Tibial artery (tissue), 4 donors: ENCODE measurements around the gene TBCEL.

Experiments used
- DNase-seq, 2 donors: peaks; one replicate each; pipeline ENCODE4 v3.0.0-alpha.2; 2019
- H3K27ac ChIP-seq, 2 donors: fragments of 200-600 bp; sonication (generic) in 1 of 2; 1 replicate in 1 of 2; 2 replicates in 1 of 2; pipeline ENCODE4 v1.5.1; 2018 to 2019; ENCODE audit warnings: mild to moderate bottlenecking in 1 of 2
- H3K27me3 ChIP-seq, 2 donors: fragments of 200-600 bp; sonication (generic) in 1 of 2; one replicate each; pipeline versions ENCODE4 v1.5.1 to v1.6.0; 2016 to 2019
- H3K36me3 ChIP-seq, 3 donors: fragments of 200-600 bp; sonication (generic) in 2 of 3; one replicate each; pipeline ENCODE4 v1.5.1; 2016 to 2019; ENCODE audit warnings: mild to moderate bottlenecking in 2 of 3
- H3K4me1 ChIP-seq, 4 donors: fragments of 200-600 bp; sonication (generic) in 2 of 4; 1 replicate in 3 of 4; 2 replicates in 1 of 4; pipeline ENCODE4 v1.5.1; 2016 to 2019
- H3K4me3 ChIP-seq, 2 donors: fragments of 200-600 bp; sonication (generic) in 1 of 2; 1 replicate in 1 of 2; 2 replicates in 1 of 2; pipeline ENCODE4 v1.5.1; 2018 to 2019; ENCODE audit warnings: mild to moderate bottlenecking in 2 of 2
- H3K9me3 ChIP-seq, 3 donors: fragments of 200-600 bp; sonication (generic) in 1 of 3; one replicate each; pipeline ENCODE4 v1.5.1; 2016 to 2019
- intact Hi-C: fragments of 100-400 bp; cut with DNase I; formaldehyde crosslinking; loops from one replicate; pipeline ENCODE4 v1.15.0; 2023; ENCODE audit warnings: low total_unique reads
- TF ChIP-seq, protein P1 (sequence below), 2 experiments: fragments of 200-600 bp in 1 of 2; fragments of 450-650 bp in 1 of 2; IDR thresholded peaks; one replicate each; pipeline ENCODE4 v1.5.1; 2017 to 2019; ENCODE audit warnings: antibody characterized with exemption in 2 of 2, mild to moderate bottlenecking in 1 of 2, moderate library complexity in 1 of 2

The TBCEL gene

GRCh38 chr11:121038648-121039409 lies 14.9 kb downstream of the TBCEL start:
- H3K9me3 ChIP-seq, result no peaks in the 10 kb centered on the region
- no peaks in the 10 kb centered on the region for H3K27me3 ChIP-seq
- TF ChIP-seq, protein P1, sequence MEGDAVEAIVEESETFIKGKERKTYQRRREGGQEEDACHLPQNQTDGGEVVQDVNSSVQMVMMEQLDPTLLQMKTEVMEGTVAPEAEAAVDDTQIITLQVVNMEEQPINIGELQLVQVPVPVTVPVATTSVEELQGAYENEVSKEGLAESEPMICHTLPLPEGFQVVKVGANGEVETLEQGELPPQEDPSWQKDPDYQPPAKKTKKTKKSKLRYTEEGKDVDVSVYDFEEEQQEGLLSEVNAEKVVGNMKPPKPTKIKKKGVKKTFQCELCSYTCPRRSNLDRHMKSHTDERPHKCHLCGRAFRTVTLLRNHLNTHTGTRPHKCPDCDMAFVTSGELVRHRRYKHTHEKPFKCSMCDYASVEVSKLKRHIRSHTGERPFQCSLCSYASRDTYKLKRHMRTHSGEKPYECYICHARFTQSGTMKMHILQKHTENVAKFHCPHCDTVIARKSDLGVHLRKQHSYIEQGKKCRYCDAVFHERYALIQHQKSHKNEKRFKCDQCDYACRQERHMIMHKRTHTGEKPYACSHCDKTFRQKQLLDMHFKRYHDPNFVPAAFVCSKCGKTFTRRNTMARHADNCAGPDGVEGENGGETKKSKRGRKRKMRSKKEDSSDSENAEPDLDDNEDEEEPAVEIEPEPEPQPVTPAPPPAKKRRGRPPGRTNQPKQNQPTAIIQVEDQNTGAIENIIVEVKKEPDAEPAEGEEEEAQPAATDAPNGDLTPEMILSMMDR (IDR thresholded peaks at IDR 0.05), result no peak
- DNase-seq, result no peak
- H3K4me3 ChIP-seq, result no peak overlapping the region
- H3K4me1 ChIP-seq, result no peaks in the 10 kb centered on the region
- intact Hi-C loops, result no loop called here
- H3K36me3 ChIP-seq, result no peaks in the 10 kb centered on the region
- no peak overlapping the region for H3K27ac ChIP-seq

- no peak overlapping the region for H3K4me3 ChIP-seq
- no peaks in the 10 kb centered on the region for H3K9me3 ChIP-seq
- no peaks in the 10 kb centered on the region for H3K27me3 ChIP-seq
- H3K4me1 ChIP-seq, result no peaks in the 10 kb centered on the region
- no peak overlapping the region for H3K27ac ChIP-seq
- TF ChIP-seq, protein P1 (IDR thresholded peaks at IDR 0.05), result no peak
- H3K36me3 ChIP-seq, result no peaks in the 10 kb centered on the region
- intact Hi-C loops, result no loop called here
- DNase-seq, result no peak
Measured at GRCh38 chr11:121039971-121040613, 16.2 kb downstream of the TBCEL start.

GRCh38 chr11:121040614-121041002 lies 16.7 kb downstream of the TBCEL start:
- TF ChIP-seq, protein P1 (IDR thresholded peaks at IDR 0.05), result no peak
- intact Hi-C loops, result no loop called here
- no peaks in the 10 kb centered on the region for H3K9me3 ChIP-seq
- H3K27me3 ChIP-seq, result no peaks in the 10 kb centered on the region
- no peak overlapping the region for H3K27ac ChIP-seq
- no peaks in the 10 kb centered on the region for H3K4me1 ChIP-seq
- no peak for DNase-seq
- peaks cover 0 to 1% (median 0%) of the 10 kb centered on the region in 3 donors for H3K36me3 ChIP-seq
- no peak overlapping the region for H3K4me3 ChIP-seq

DNA sequence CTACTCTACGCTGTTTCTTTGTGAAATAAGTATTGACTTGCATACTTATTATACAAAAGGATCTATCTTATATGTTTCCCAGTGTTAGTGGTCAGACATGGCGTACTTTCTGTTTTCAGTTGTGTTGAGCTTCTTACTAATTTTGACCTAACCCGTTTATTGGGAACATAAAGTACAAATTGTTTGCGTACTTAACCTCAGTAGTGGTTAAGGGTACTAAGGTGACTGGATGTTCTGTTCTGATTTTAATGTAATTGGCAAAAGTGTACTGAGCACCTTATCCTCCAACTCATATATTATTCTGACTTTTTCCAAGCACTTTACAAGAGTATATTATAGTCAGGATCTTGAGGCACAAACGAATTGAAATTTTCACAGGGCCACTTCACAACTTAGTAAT lies 17.2 kb downstream of the TBCEL start:
- Histone ChIP-seq H3K4me1 (no peaks in the 10 kb centered on the region), H3K9me3 (no peaks in the 10 kb centered on the region), H3K36me3 (peaks cover 0 to 3% (median 0%) of the 10 kb centered on the region in 3 donors), H3K4me3 (no peak overlapping the region), H3K27ac (no peak overlapping the region), H3K27me3 (no peaks in the 10 kb centered on the region)
- intact Hi-C loops, result no loop called here
- DNase-seq, result no peak
- TF ChIP-seq, protein P1 (IDR thresholded peaks at IDR 0.05), result no peak

DNA sequence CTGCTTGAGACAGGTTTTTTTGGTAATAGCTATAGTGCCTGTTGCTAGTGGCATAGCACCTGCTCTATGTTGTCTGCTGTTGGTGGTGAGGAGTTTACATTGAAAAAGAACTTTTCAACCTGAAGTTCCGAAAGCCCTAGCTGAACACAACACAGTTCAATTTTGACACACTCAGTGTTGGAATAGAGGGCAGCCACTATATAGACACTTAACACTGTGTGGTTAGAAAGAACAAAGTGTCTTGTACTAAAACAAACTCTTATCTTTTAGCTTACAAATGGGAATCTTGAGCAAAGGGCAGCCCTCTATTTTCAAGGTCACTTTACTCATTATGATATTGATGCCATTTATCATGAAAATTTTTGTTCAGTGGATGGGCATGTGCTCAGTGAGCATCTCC lies 18.4 kb downstream of the TBCEL start:
- H3K27ac ChIP-seq, result no peak overlapping the region
- no peak for DNase-seq
- intact Hi-C loops, result no loop called here
- no peaks in the 10 kb centered on the region for H3K27me3 ChIP-seq
- H3K4me1 ChIP-seq, result no peaks in the 10 kb centered on the region
- no peak overlapping the region for H3K4me3 ChIP-seq
- no peaks in the 10 kb centered on the region for H3K9me3 ChIP-seq
- TF ChIP-seq, protein P1 (IDR thresholded peaks at IDR 0.05), result no peak
- H3K36me3 ChIP-seq, result peaks cover 0 to 10% (median 7%) of the 10 kb centered on the region in 3 donors
